Subcutaneous abdominal adipose tissue (tissue), 5 donors: ENCODE results near the gene ASB6.
A peak's percentile ranks its signal among the peaks of the same experiment; 100 is the strongest.

ENCODE experiments used
- H3K27ac ChIP-seq: one replicate; pipeline ENCODE4 v1.7.0; 2013; ENCODE audit warnings: low read depth, mild to moderate bottlenecking, inconsistent platforms, low read length, moderate library complexity
- H3K27me3 ChIP-seq, 5 donors: one replicate each; pipeline ENCODE4 v1.7.0; 2013; ENCODE audit warnings: low read length in 5 of 5, inconsistent platforms in 1 of 5; ENCODE audit not compliant: control insufficient read depth in 5 of 5, insufficient read depth in 4 of 5
- H3K36me3 ChIP-seq, 5 donors: one replicate each; pipeline ENCODE4 v1.7.0; 2013; ENCODE audit warnings: low read length in 5 of 5; ENCODE audit not compliant: control insufficient read depth in 5 of 5, insufficient read depth in 5 of 5
- H3K4me1 ChIP-seq, 5 donors: one replicate each; pipeline ENCODE4 v1.7.0; 2013; ENCODE audit warnings: low read length in 5 of 5, mild to moderate bottlenecking in 3 of 5, moderate library complexity in 1 of 5; ENCODE audit not compliant: control insufficient read depth in 5 of 5, insufficient read depth in 5 of 5
- H3K4me3 ChIP-seq, 5 donors: one replicate each; pipeline ENCODE4 v1.7.0; 2013; ENCODE audit warnings: low read length in 5 of 5, low read depth in 1 of 5
- H3K9ac ChIP-seq, 5 donors: one replicate each; pipeline ENCODE4 v1.7.0; 2013; ENCODE audit warnings: low read length in 5 of 5, mild to moderate bottlenecking in 4 of 5, moderate library complexity in 3 of 5
- H3K9me3 ChIP-seq, 5 donors: one replicate each; pipeline ENCODE4 v1.7.0; 2013; ENCODE audit warnings: low read length in 5 of 5; ENCODE audit not compliant: control insufficient read depth in 5 of 5
- donor health status: healthy.
- donor health status: healthy.
- donor health status: healthy.
- donor health status: healthy.
- donor health status: healthy.

The ASB6 gene

GRCh38 chr9:129641750-129642585 is at the start of gene ASB6:
ASB6 (minus strand) TSS chr9:129642151; CDS start chr9:129641999, 152 bp downstream.
- H3K36me3 ChIP-seq: peaks cover 0 to 28% (median 25%) of the 10 kb centered on the region in 5 donors
- peaks cover 10 to 27% (median 26%) of the 10 kb centered on the region in 5 donors for H3K4me1 ChIP-seq
- H3K27ac ChIP-seq: peak within 1 kb of the TSS; percentile 77
- H3K9ac ChIP-seq: peak within 1 kb of the TSS; percentile 82 to 94 (median 90)
- H3K4me3 ChIP-seq: peak within 1 kb of the TSS; percentile 84 to 98 (median 94)
- no peaks in the 10 kb centered on the region for H3K27me3 ChIP-seq
- no peaks in the 10 kb centered on the region for H3K9me3 ChIP-seq

GRCh38 chr9:129688285-129689043 is 46.5 kb upstream of the ASB6 start:
- no peaks in the 10 kb centered on the region for H3K4me1 ChIP-seq
- H3K36me3 ChIP-seq: no peaks in the 10 kb centered on the region
- no peak overlapping the region for H3K4me3 ChIP-seq
- no peak overlapping the region for H3K27ac ChIP-seq
- peaks cover 0 to 5% (median 0%) of the 10 kb centered on the region in 5 donors for H3K27me3 ChIP-seq
- no peak overlapping the region for H3K9ac ChIP-seq
- H3K9me3 ChIP-seq: peaks cover 0 to 2% (median 0%) of the 10 kb centered on the region in 5 donors

GRCh38 chr9:129687391-129687790 is 45.4 kb upstream of the ASB6 start:
- Histone ChIP-seq H3K36me3 (no peaks in the 10 kb centered on the region), H3K9me3 (peaks cover 0 to 2% (median 0%) of the 10 kb centered on the region in 5 donors), H3K27me3 (peaks cover 0 to 5% (median 2%) of the 10 kb centered on the region in 5 donors), H3K4me3 (no peak overlapping the region), H3K9ac (no peak overlapping the region), H3K27ac (no peak overlapping the region), H3K4me1 (no peaks in the 10 kb centered on the region)

GRCh38 chr9:129686736-129687135 is 44.8 kb upstream of the ASB6 start:
- Histone ChIP-seq H3K27me3 (peaks cover 2 to 9% (median 4%) of the 10 kb centered on the region in 5 donors), H3K4me1 (no peaks in the 10 kb centered on the region), H3K27ac (no peak overlapping the region), H3K36me3 (no peaks in the 10 kb centered on the region), H3K4me3 (no peak overlapping the region), H3K9ac (no peak overlapping the region), H3K9me3 (no peaks in the 10 kb centered on the region)

- Histone ChIP-seq H3K9me3 (no peaks in the 10 kb centered on the region), H3K9ac (no peak overlapping the region), H3K4me3 (no peak overlapping the region), H3K27ac (no peak overlapping the region), H3K36me3 (no peaks in the 10 kb centered on the region), H3K4me1 (no peaks in the 10 kb centered on the region), H3K27me3 (peaks cover 4 to 12% (median 5%) of the 10 kb centered on the region in 5 donors)
These were observed 43.9 kb upstream of the ASB6 start for GRCh38 chr9:129685933-129686259.

GRCh38 chr9:129685220-129685932 is 43.4 kb upstream of the ASB6 start:
- H3K9ac ChIP-seq: no peak overlapping the region
- H3K27ac ChIP-seq: no peak overlapping the region
- no peaks in the 10 kb centered on the region for H3K4me1 ChIP-seq

GRCh38 chr9:129682381-129682780 is 40.4 kb upstream of the ASB6 start:
- peaks cover 16 to 27% (median 21%) of the 10 kb centered on the region in 5 donors for H3K27me3 ChIP-seq

More at GRCh38 chr9:129685220-129685932, 43.4 kb upstream of the ASB6 start:
- H3K4me3 ChIP-seq: no peak overlapping the region
- H3K9me3 ChIP-seq: no peaks in the 10 kb centered on the region
- peaks cover 4 to 16% (median 7%) of the 10 kb centered on the region in 5 donors for H3K27me3 ChIP-seq
- H3K36me3 ChIP-seq: no peaks in the 10 kb centered on the region

GRCh38 chr9:129681924-129682323 is 40.0 kb upstream of the ASB6 start:
- Histone ChIP-seq H3K27ac (no peak overlapping the region), H3K9ac (no peak overlapping the region), H3K4me3 (no peak overlapping the region), H3K27me3 (peaks cover 17 to 31% (median 21%) of the 10 kb centered on the region in 5 donors), H3K9me3 (no peaks in the 10 kb centered on the region), H3K36me3 (no peaks in the 10 kb centered on the region), H3K4me1 (peaks cover 0 to 6% (median 4%) of the 10 kb centered on the region in 5 donors)

More at GRCh38 chr9:129682381-129682780, 40.4 kb upstream of the ASB6 start:
- peaks cover 0 to 4% (median 1%) of the 10 kb centered on the region in 5 donors for H3K4me1 ChIP-seq
- no peak overlapping the region for H3K9ac ChIP-seq
- H3K4me3 ChIP-seq: no peak overlapping the region
- no peak overlapping the region for H3K27ac ChIP-seq
- no peaks in the 10 kb centered on the region for H3K9me3 ChIP-seq
- no peaks in the 10 kb centered on the region for H3K36me3 ChIP-seq

GRCh38 chr9:129679537-129679936 is 37.6 kb upstream of the ASB6 start:
- Histone ChIP-seq H3K27ac (no peak overlapping the region), H3K27me3 (peaks cover 30 to 42% (median 41%) of the 10 kb centered on the region in 5 donors), H3K9ac (no peak overlapping the region), H3K9me3 (no peaks in the 10 kb centered on the region), H3K36me3 (no peaks in the 10 kb centered on the region), H3K4me3 (no peak overlapping the region), H3K4me1 (peaks cover 0 to 18% (median 12%) of the 10 kb centered on the region in 5 donors)
